Natural killer cell (primary cell): ENCODE results near the gene DMBX1. TPM values are rescaled to one million over a fixed set of nuclear protein-coding genes. Genes with fewer than 3 reads are reported as not detected.

Source experiments
- ATAC-seq, 3 donors: fragments of 150-1000 bp in 2 of 3; fragments of 200-7000 bp in 1 of 3; cut with Tn5 transposase; 1 replicate in 1 of 3; 2 replicates in 2 of 3; pipeline ENCODE4 v1.10.0; 2021; ENCODE audit warnings: mild to moderate bottlenecking in 2 of 3, moderate library complexity in 2 of 3
- DNase-seq, 2 donors: peaks; one replicate each; pipeline versions ENCODE4 v3.0.0 to v3.0.0-alpha.2; 2013 to 2021; ENCODE audit warnings: mixed read lengths in 1 of 2
- H3K27ac ChIP-seq: one replicate; pipeline ENCODE4 v1.5.1; 2013; ENCODE audit warnings: mild to moderate bottlenecking, low read length
- H3K27me3 ChIP-seq: one replicate; pipeline ENCODE4 v1.6.1; 2013; ENCODE audit warnings: low read length; ENCODE audit not compliant: control insufficient read depth, insufficient read depth
- H3K36me3 ChIP-seq: one replicate; pipeline ENCODE4 v1.6.1; 2013; ENCODE audit warnings: low read length; ENCODE audit not compliant: control insufficient read depth, insufficient read depth
- H3K4me1 ChIP-seq: one replicate; pipeline ENCODE4 v1.6.1; 2013; ENCODE audit warnings: low read length; ENCODE audit not compliant: control insufficient read depth, insufficient read depth
- H3K4me3 ChIP-seq: one replicate; pipeline ENCODE4 v1.5.1; 2013; ENCODE audit warnings: low read length
- H3K9me3 ChIP-seq: one replicate; pipeline ENCODE4 v1.6.1; 2013; ENCODE audit warnings: low read length; ENCODE audit not compliant: control insufficient read depth, insufficient read depth
- H3K27ac Mint-ChIP-seq, 2 donors: one replicate each; pipeline ENCODE4 v1.8.0; 2022; ENCODE audit warnings: mild to moderate bottlenecking in 2 of 2, mixed read lengths in 2 of 2, moderate library complexity in 1 of 2
- H3K27me3 Mint-ChIP-seq, 2 donors: one replicate each; pipeline ENCODE4 v1.8.0; 2022; ENCODE audit warnings: low read depth in 2 of 2, mixed read lengths in 2 of 2
- H3K36me3 Mint-ChIP-seq: one replicate; pipeline ENCODE4 v1.8.0; 2022; ENCODE audit warnings: mixed read lengths
- H3K4me1 Mint-ChIP-seq, 2 donors: one replicate each; pipeline ENCODE4 v1.8.0; 2022; ENCODE audit warnings: mixed read lengths in 2 of 2
- H3K4me3 Mint-ChIP-seq: one replicate; pipeline ENCODE4 v1.8.0; 2022; ENCODE audit warnings: mild to moderate bottlenecking, moderate library complexity, mixed read lengths
- H3K9me3 Mint-ChIP-seq, 2 donors: one replicate each; pipeline ENCODE4 v1.8.0; 2022; ENCODE audit warnings: mixed read lengths in 2 of 2
- WGBS: methylation state at CpG from one replicate; pipeline ENCODE4 v1.1.7; 2013; ENCODE audit warnings: missing lambda C conversion rate; ENCODE audit not compliant: insufficient coverage; 5-methylcytosine and 5-hydroxymethylcytosine counted together
- intact Hi-C: fragments of 100-400 bp; cut with micrococcal nuclease; formaldehyde crosslinking; loops from one replicate; pipeline ENCODE4 v1.14.2; 2022
- total RNA-seq, 4 donors: library from RNA; stranded (reverse); fragments of 120-200 nt in 1 of 4; gene quantifications; one replicate each; pipeline versions ENCODE4 v1.2.3 to v1.2.4, GENCODE V29; 2013 to 2022
- TF ChIP-seq, protein P1 (sequence below): fragments of 200-600 bp; IDR thresholded peaks from one replicate; pipeline ENCODE4 v1.8.0; 2022; ENCODE audit warnings: antibody characterized with exemption

Gene DMBX1
- total RNA-seq, 3 donors from 2014 or later (not counting 1 experiment from before 2014, with no cell fraction given) = not detected

- TF ChIP-seq, protein P1, sequence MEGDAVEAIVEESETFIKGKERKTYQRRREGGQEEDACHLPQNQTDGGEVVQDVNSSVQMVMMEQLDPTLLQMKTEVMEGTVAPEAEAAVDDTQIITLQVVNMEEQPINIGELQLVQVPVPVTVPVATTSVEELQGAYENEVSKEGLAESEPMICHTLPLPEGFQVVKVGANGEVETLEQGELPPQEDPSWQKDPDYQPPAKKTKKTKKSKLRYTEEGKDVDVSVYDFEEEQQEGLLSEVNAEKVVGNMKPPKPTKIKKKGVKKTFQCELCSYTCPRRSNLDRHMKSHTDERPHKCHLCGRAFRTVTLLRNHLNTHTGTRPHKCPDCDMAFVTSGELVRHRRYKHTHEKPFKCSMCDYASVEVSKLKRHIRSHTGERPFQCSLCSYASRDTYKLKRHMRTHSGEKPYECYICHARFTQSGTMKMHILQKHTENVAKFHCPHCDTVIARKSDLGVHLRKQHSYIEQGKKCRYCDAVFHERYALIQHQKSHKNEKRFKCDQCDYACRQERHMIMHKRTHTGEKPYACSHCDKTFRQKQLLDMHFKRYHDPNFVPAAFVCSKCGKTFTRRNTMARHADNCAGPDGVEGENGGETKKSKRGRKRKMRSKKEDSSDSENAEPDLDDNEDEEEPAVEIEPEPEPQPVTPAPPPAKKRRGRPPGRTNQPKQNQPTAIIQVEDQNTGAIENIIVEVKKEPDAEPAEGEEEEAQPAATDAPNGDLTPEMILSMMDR = peak; percentile 79
- H3K27ac Mint-ChIP-seq = peak overlapping the region in 1 of 2 donors; percentile 10
- no peak overlapping the region for H3K27ac ChIP-seq
- WGBS = 36% methylated on average over 11 of the region's 11 CpGs
- no peak overlapping the region for H3K4me3 ChIP-seq
- no peaks in the 10 kb centered on the region for H3K27me3 ChIP-seq
- H3K4me3 Mint-ChIP-seq = no peak overlapping the region
- H3K4me1 Mint-ChIP-seq = no peaks in the 10 kb centered on the region
- DNase-seq (peak; percentile 67 to 82), ATAC-seq (peak; percentile 79 to 99 (median 97))
- no peaks in the 10 kb centered on the region for H3K4me1 ChIP-seq
- no peaks in the 10 kb centered on the region for H3K9me3 Mint-ChIP-seq
- no peaks in the 10 kb centered on the region for H3K9me3 ChIP-seq
- H3K27me3 Mint-ChIP-seq = peaks cover 18 to 22% of the 10 kb centered on the region in 2 donors
- H3K36me3 Mint-ChIP-seq = no peaks in the 10 kb centered on the region
- intact Hi-C loops = loop anchor here (1.0 kb wide), 2 partner anchors 51 to 248 kb away; no protein-coding TSS in a partner anchor
- no peaks in the 10 kb centered on the region for H3K36me3 ChIP-seq
Observed at GRCh38 chr1:46477153-46477929, 12.3 kb upstream of the DMBX1 start.

DNA sequence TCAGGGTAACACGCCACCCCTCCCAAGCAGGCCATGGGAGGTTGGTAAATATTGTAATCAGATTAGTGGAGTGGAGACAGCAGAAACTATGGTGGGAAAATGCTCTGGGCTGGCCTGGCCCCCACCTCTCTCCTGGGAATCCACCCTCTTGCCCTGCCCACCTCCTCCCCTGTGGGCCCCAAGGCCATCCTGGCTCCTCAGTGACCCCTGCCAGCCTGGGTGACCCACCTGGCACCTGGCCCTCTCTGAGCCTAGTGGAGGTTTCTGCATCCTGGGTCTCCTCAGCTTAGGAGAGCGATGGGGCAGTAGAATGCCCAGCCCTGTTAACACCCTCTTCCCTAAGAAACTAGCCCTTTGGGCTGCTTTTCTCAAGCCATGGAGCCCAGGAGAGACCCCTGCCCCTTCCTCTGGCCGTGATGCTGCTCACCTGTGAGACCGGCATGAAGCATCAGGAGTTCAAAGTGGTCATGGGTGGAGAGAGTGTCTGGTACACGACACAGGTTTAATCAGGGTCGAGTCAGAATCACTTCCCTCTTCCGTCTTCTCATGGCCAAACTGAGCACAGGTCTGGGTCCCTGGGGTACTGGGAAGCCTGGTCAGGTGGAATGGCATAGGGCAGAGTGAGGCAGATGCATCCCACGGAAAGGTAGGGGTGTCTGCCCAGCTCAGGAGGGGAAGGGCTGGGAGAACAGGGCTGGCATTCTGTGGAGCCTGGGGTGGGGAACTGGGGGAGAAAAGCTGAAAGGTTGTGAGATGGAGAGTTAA lies 10.7 kb upstream of the DMBX1 start:
- peaks cover 27 to 31% of the 10 kb centered on the region in 2 donors for H3K27me3 Mint-ChIP-seq
- no peaks in the 10 kb centered on the region for H3K9me3 Mint-ChIP-seq
- TF ChIP-seq, protein P1 = no peak
- ATAC-seq (no peak), DNase-seq (no peak)
- Histone ChIP-seq H3K9me3 (no peaks in the 10 kb centered on the region), H3K27me3 (no peaks in the 10 kb centered on the region), H3K27ac (no peak overlapping the region), H3K4me1 (no peaks in the 10 kb centered on the region), H3K36me3 (no peaks in the 10 kb centered on the region), H3K4me3 (no peak overlapping the region)
- no peak overlapping the region for H3K27ac Mint-ChIP-seq
- H3K36me3 Mint-ChIP-seq = no peaks in the 10 kb centered on the region
- no peak overlapping the region for H3K4me3 Mint-ChIP-seq
- WGBS = 73% methylated on average over 8 of the region's 8 CpGs
- intact Hi-C loops = no loop called here
- H3K4me1 Mint-ChIP-seq = no peaks in the 10 kb centered on the region

DNA sequence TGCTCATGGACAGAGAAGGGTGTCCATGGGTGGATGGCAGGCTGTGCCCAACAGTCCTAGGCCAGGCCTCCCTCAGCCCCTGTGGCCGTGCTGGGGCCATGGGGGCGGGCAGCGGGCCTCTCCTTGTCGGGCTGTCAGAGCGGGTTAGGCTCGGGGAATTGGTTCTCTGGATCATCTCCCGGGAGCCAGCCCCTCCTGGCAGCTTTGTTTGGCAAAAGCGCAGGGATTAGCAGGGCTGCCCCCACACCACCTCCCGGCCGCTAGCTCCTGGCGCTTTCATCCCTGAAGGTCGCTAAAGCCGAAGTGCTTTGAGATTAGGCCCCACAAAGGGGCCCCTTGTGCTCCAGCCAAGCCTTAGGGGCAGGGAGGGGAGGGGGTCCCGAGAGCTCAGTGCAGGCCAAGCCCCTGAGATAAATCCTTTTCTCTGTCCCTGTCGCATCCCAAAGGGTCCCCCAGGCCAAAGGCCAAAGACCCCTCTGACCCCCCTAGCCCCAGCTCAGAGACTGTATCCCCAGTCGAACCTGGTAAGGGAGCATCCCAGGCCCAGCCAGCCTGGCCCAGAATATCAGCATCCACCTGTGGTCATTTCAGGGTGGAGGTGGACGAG lies 9.8 kb upstream of the DMBX1 start:
- intact Hi-C loops = no loop called here

More for the DNA sequence above, 9.8 kb upstream of the DMBX1 start:
- Mint-ChIP-seq H3K27ac (no peak overlapping the region), H3K4me1 (no peaks in the 10 kb centered on the region), H3K4me3 (no peak overlapping the region), H3K36me3 (no peaks in the 10 kb centered on the region), H3K27me3 (peaks cover 31 to 37% of the 10 kb centered on the region in 2 donors), H3K9me3 (no peaks in the 10 kb centered on the region)
- no peak overlapping the region for H3K27ac ChIP-seq
- ATAC-seq (no peak), DNase-seq (no peak)
- H3K9me3 ChIP-seq = no peaks in the 10 kb centered on the region
- no peak overlapping the region for H3K4me3 ChIP-seq
- no peaks in the 10 kb centered on the region for H3K4me1 ChIP-seq
- WGBS = 70% methylated on average over 17 of the region's 17 CpGs
- no peaks in the 10 kb centered on the region for H3K36me3 ChIP-seq
- TF ChIP-seq, protein P1 = no peak
- peaks cover 2% of the 10 kb centered on the region for H3K27me3 ChIP-seq
